NCI-H774 (cell line): ENCODE data around the gene COG2.

Experiments
- DNase-seq: peaks from one replicate; lab custom pipeline; 2025; lab: John Stamatoyannopoulos, UW

The COG2 gene

GRCh38 chr1:230701895-230702768 is 59.9 kb downstream of the COG2 start:
- no peak for DNase-seq

GRCh38 chr1:230702934-230703678 is 60.8 kb downstream of the COG2 start:
- DNase-seq, result no peak

DNA sequence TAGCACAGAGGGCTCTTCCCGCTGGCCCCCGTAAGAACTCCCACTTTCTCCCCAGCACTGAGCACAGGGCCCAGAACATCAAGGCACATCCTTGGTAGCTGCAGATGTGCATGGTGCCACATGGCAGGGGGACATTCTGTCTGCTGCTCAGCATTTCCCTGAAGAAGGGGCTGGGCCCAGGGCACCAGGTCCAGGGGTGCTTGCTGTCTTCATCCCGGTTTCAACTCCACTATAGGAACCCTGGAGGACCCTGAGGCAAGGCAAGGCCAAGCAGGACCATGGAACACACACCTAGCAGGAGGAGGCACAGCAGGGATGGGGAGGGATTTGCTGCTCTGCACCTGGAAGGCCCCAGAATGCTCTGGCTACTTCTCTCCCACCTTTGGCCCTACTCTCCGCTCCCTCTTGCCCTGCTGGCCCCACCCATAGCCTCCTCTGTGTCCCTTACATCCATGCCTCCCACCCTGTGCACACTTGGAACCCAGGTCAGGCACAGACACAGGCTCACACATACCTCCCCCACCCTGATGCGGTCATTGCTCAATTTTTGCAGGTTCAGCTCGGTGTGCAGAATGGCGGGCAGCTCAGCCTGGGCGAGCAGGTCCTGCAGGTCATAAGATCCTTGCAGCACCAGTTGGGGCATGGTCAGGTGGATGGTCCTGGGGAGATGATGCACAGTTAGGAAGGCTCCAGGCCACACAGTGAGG is 61.6 kb downstream of the COG2 start:
- no peak for DNase-seq

DNA sequence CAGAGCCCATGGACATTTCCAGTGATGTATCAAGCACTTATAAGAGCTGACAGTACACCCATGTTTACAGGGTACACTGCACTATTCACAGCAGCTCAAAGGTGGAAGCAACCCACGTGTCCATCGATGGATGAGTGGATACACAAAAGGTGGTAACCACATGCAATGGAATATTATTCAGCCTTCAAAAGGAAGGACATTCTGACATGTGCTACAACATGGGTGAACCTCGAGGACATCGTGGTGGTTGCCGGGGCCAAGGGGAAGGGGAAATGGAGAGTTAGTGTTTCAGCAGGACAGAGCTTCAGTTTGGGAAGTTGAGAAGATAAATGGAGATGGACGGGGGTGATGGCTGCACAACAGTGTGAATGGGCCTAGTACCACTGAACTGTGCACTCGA is 62.5 kb downstream of the COG2 start:
- no peak for DNase-seq

GRCh38 chr1:230705289-230706019 is 63.2 kb downstream of the COG2 start:
- no peak for DNase-seq

DNA sequence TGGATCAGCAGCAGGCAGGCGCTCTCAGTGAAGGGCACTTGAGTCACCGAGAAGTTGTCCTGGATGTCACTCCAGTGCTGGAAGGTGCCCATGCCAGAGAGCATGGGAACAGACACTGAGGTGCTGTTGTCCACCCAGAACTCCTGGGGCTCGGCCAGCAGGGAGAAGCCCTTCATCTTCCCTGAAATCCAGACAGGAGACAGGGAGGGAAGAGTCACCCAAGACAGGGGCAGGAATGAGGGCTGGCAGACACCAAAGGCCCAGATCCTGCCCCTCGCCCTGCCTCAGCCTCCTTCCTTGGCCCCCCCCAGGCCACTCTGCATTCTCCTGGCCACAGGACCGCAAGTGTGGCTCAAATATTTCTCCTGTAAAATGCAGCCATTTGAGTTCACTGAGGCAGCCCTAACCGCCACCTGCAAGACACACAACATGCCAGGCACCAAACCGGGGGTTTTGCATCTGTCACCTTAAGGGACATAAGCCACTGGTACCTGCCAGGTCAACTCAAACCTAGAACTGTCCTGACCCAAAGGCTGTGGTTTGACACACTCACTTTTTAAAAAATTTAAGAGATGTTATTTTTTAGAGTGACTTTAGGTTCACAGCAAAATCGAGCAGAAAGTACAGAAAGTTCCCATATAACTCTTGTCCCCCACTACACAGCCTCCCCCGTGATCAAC is 63.9 kb downstream of the COG2 start:
- DNase-seq, result no peak

DNA sequence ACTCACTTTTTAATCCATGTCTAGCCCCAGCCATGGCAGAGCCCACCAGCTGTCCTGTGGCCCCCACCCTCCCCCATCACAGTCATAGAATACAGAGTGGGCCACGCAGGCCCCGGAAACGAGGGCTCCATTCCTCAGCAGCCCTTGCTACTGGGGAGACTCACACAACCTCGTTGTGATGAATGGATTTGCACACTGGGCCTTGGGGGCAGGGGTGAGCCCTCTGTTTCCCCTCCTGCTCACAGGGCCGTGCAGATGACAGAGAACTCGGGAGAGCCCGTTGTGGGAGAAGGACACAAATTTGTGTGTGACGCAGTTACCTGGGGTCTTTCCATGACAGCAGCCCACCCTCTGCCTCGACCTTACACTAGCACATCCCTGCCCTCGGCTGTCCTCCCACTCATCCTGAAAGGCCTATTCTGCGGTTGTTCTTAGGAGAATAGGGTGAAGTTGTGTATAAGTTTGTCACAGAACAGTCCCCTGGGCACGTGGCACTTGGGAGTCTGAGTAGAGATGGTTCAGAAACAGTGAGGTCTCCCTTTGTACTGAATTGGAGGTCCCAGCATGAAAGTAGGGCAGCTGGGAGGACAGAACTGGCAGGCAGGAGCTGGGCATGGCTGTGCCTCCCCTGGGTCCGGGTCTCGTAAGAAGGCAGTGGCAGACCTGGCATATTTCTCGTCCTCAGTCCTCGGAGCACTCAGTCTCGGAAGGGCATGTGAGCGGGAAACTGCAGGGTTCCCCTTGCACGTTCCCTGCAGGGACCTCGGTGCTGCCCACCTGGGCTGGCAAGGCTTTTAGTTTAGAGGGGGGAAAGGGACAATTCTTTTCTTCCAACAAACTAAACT is 64.8 kb downstream of the COG2 start:
- DNase-seq, result no peak

GRCh38 chr1:230707732-230708630 is 65.7 kb downstream of the COG2 start:
- no peak for DNase-seq

- no peak for DNase-seq
Measured at GRCh38 chr1:230708631-230709580, 66.6 kb downstream of the COG2 start.

GRCh38 chr1:230709619-230710542 is 67.6 kb downstream of the COG2 start:
- no peak for DNase-seq

DNA sequence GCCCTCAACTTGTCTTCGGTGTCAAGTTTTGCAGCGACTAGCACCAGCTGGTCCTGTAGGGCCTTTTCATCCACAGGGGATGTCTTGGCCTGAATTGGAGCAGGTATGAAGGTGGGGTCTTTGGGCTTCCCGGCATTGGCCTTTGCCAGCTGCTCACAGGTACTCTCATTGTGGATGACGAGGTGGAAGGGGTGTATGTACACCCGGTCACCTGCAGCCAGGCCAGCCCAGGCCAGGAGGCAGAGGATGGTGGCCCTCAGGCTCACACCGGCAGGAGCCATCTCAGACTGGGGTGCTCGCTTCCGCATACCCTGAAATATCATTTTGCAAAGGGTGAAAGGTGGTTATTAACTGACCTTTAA is 68.2 kb downstream of the COG2 start:
- DNase-seq, result no peak

- DNase-seq, result no peak
Measured at GRCh38 chr1:230711245-230711644, 69.0 kb downstream of the COG2 start.

DNA sequence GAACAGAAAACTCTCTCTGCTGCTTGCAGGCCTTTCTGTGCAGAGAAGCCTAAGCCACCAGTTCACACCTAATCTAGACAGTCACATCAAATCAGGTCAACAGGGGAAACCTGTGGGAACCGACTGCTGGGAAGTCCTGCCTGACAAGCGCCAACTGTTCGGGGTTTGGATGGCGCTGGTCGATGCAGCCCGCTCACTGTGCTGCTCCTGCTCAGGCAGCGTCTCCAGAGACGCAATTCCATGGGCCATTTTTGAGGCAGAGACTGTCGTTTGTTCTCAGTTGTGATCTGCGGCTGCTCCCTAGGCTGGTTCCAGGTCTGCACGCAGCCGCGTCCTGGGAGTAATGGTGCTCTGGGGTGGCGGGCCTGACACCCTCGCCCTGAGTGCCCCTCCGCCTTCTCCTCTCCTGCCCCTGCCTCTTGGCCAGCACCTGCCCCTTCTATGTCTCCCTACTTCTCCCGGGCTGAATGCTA is 70.2 kb downstream of the COG2 start:
- DNase-seq, result no peak

DNA sequence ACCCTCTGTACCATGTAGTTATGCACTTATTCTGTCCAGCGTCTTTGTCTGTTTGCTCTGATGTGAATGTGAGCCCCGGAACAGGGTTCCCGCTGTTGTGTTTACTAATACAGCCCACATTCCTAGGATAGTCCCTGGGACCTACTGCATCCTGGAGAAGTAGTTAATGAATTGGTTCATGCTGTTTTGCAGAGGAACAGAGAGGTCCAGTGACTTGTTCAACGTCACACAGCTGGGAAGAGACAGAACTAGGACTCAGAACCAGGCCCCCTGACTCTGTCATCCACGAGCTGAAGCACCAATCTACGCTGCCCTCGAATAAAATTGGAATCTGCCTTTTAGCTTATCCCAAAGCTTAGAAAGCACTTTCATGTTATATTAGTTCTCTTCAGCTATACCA is 70.9 kb downstream of the COG2 start:
- no peak for DNase-seq

- no peak for DNase-seq
Measured at GRCh38 chr1:230713547-230713914, 71.2 kb downstream of the COG2 start.

DNA sequence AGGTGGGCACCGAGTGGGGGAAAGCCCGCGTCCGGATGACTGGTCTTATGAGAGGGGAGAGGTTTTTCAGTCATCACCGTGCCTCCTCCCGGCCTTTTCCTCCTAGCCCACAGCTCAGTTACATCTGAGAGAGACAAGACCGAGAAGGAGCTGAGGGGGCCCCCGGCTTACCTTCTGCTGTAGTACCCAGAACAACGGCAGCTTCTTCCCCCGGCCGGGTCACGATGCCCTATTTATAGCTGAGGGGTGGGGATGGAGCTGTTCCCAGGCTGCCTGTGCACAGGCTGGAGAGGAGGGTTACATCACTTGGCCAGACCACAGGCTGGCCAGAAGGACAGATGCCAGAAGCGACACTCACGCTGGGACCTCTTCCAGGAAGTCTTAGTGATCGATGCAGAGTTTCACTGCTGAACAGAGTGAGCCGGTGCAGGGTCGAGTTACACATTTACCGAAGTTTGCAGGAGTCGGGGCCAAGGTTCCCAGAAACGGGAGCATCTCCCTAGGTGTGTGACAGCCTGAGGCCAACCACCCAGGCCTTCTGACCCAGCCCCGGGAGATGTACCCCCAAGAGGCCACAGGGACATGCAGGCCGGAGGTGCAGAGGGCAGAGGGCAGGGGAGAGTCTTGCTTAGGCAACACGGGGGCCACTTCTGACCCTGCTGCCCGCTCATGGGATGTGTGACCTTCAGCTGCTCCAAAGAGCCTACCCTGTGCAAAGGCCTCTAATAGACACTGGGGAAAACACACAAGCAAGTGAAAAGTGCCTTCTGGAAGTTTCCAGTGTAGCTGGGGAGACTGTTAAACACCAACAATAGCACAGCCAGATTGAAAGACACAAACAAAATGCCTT is 71.9 kb downstream of the COG2 start, which contains the start of gene AGT:
Gene AGT (minus strand): TSS at position 208 of the 850 bp plus-strand sequence. CDS start 3,299 bp downstream, outside the sequence.
- no peak for DNase-seq
